22Rv1 (cell line): ENCODE measurements around the gene OLIG3.

Source experiments
- CTCF ChIP-seq: fragments of 450-650 bp; IDR thresholded peaks from 2 replicates; pipeline ENCODE4 v1.5.1; 2017; ENCODE audit warnings: mild to moderate bottlenecking
- ZFX ChIP-seq: fragments of 450-650 bp; IDR thresholded peaks from 2 replicates; pipeline ENCODE4 v1.6.1; 2017; ENCODE audit warnings: antibody characterized with exemption, borderline replicate concordance

- TF ChIP-seq CTCF = no peak
- no peak for TF ChIP-seq ZFX
Observed at GRCh38 chr6:137514418-137514817, 20.2 kb upstream of the OLIG3 start.
